Measurements from ENCODE around the gene QARS1. TPM values are rescaled to one million over a fixed set of nuclear protein-coding genes. Genes with fewer than 3 reads are reported as not detected.
A peak's percentile ranks its signal among the peaks of the same experiment; 100 is the strongest.

The QARS1 gene
- polyA plus RNA-seq, 1 donor, result 291 TPM

DNA sequence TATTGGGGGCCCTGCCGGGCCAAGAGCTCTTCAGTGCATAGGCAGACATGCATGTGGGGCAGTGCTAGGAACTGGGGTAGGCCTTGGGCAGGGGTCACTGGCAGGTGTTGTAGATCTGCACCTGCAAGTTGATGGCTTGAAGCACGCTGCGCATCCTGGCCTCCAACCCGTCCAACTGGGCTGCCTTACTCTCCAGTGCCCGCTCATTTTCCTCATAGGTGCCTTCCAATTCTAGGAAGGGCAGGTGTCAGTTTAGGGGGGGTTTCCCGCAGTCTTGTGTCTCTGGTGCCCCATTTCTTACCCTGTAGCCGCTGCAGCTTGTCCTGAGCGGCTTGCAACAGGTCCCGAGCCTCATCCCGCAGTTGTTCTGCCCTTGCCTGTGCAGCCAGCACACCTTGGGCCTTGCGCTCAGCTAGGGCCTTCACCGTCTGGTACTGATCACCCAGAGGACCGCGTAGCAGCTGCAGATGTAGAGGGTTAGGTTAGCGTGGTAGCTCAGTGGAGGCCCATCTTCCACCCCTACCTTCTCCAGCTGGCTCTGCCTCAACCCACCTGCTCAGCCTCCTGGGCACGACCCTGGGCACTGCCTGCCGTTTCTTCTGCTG lies 16.7 kb upstream of the QARS1 start:
- H3K4me3 ChIP-seq (ENCODE audit: low read length), result peak overlapping the region; percentile 82
- no peaks in the 10 kb centered on the region for H3K9me3 ChIP-seq (ENCODE audit: control insufficient read depth, low read depth, low read length)
- no peaks in the 10 kb centered on the region for H3K27me3 ChIP-seq (ENCODE audit: control insufficient read depth, insufficient read depth, low read length)
- H3K4me1 ChIP-seq (ENCODE audit: control insufficient read depth, insufficient read depth, low read length), result peaks cover 11% of the 10 kb centered on the region
- H3K27ac ChIP-seq (ENCODE audit: low read length), result peak overlapping the region; percentile 62
- WGBS (ENCODE audit: insufficient coverage, low lambda C conversion rate), result no CpG with 5 or more reads among the region's 17 CpGs
- H3K36me3 ChIP-seq (ENCODE audit: control insufficient read depth, insufficient read depth, low read length), result peaks cover 72% of the 10 kb centered on the region
- DNase-seq, result no peak

DNA sequence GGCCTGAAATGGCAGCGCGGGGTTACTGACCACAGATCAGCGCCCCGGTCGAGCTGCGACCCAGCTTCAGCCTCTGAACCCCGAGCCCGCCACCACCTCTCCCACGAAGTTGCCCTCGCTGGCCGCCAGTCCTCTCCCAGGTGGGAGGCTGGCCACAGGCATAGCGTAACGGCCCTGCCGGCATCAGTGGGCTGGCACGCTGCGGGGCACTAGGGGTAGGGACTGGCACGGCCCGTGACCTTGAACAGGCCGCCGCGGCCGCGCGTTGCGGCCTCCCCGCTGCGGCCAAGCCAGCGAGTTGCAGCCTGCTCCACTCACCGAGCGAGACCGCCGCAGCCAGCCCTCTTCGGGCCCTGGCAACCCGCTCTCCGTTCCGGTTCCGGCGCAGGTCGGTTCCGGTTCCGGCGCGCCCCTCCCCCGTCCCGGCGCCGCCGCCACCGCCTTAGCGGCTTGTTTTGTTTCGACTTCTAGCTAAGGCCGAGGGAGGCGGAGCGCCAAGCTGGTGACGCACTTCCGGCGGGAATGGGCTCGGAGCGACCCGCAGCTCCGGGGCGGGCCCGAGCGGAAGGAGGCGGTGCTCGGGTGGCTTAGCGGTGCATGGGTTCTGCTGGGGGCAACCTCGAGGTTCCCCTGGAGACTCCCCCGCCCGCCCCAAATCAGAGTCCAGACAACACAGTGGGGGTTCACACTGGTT lies 16.0 kb upstream of the QARS1 start, which contains the start of gene USP19:
USP19 (minus strand) TSS at position 386 of the 694 bp plus-strand sequence. CDS start 1,678 bp downstream, outside the sequence.
- peak within 1 kb of the TSS; percentile 82 for H3K4me3 ChIP-seq (ENCODE audit: low read length)
- H3K4me1 ChIP-seq (ENCODE audit: control insufficient read depth, insufficient read depth, low read length), result peaks cover 11% of the 10 kb centered on the region
- H3K27me3 ChIP-seq (ENCODE audit: control insufficient read depth, insufficient read depth, low read length), result no peaks in the 10 kb centered on the region
- peak within 1 kb of the TSS; percentile 62 for H3K27ac ChIP-seq (ENCODE audit: low read length)
- WGBS (ENCODE audit: insufficient coverage, low lambda C conversion rate), result no CpG with 5 or more reads among the region's 70 CpGs
- H3K9me3 ChIP-seq (ENCODE audit: control insufficient read depth, low read depth, low read length), result no peaks in the 10 kb centered on the region
- peaks cover 72% of the 10 kb centered on the region for H3K36me3 ChIP-seq (ENCODE audit: control insufficient read depth, insufficient read depth, low read length)
- peak; percentile 96 to 98 for DNase-seq

DNA sequence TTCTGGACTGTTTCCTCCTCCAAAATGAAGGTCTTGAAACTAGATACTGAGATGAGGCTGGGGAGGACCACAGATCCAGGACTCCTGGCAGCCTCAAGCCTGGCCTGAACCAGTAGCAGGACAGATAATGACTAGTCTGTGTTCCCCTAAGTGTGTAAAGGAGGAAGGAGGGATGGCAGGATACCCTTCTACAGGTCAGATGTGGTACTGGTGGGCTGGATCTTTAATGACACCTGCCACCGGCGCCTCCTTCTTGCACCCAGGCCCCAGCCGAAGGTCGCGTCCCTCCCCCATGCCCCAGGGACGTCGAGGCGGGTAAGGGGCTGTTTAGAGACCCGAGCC lies 15.5 kb upstream of the QARS1 start:
- H3K36me3 ChIP-seq (ENCODE audit: control insufficient read depth, insufficient read depth, low read length), result peaks cover 72% of the 10 kb centered on the region

DNA sequence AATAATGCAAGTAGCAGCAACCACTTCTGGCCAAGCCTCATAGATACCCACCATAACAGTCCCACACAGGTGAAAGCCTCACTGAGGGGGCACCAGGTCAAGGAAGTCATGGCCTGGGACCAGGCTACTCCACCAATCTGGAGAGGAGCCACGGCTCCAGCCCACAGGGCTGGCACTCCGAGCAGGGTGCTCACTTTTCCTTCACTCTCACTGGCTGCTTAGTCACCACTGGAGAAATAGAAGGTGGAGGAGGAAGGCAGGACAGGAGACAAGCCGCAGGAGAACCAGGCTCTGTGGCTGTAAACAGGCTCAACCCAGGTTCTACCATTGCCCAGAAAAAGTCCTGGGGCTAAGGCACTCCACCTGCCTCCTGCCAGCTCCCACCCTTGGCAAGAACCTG lies 14.9 kb upstream of the QARS1 start:
- H3K4me3 ChIP-seq (ENCODE audit: low read length), result peak overlapping the region; percentile 82
- no peaks in the 10 kb centered on the region for H3K27me3 ChIP-seq (ENCODE audit: control insufficient read depth, insufficient read depth, low read length)
- peaks cover 11% of the 10 kb centered on the region for H3K4me1 ChIP-seq (ENCODE audit: control insufficient read depth, insufficient read depth, low read length)
- WGBS (ENCODE audit: insufficient coverage, low lambda C conversion rate), result no CpG with 5 or more reads among the region's 3 CpGs
- H3K27ac ChIP-seq (ENCODE audit: low read length), result no peak overlapping the region
- peaks cover 72% of the 10 kb centered on the region for H3K36me3 ChIP-seq (ENCODE audit: control insufficient read depth, insufficient read depth, low read length)
- no peak for DNase-seq
- no peaks in the 10 kb centered on the region for H3K9me3 ChIP-seq (ENCODE audit: control insufficient read depth, low read depth, low read length)

More for the DNA sequence above, 15.5 kb upstream of the QARS1 start:
- Histone ChIP-seq H3K4me3 (ENCODE audit: low read length) (peak overlapping the region; percentile 82), H3K27ac (ENCODE audit: low read length) (peak overlapping the region; percentile 62), H3K9me3 (ENCODE audit: control insufficient read depth, low read depth, low read length) (no peaks in the 10 kb centered on the region), H3K4me1 (ENCODE audit: control insufficient read depth, insufficient read depth, low read length) (peaks cover 11% of the 10 kb centered on the region), H3K27me3 (ENCODE audit: control insufficient read depth, insufficient read depth, low read length) (no peaks in the 10 kb centered on the region)
- no CpG with 5 or more reads among the region's 9 CpGs for WGBS (ENCODE audit: insufficient coverage, low lambda C conversion rate)
- DNase-seq, result no peak

GRCh38 chr3:49119036-49119435 lies 14.5 kb upstream of the QARS1 start:
- no peaks in the 10 kb centered on the region for H3K27me3 ChIP-seq (ENCODE audit: control insufficient read depth, insufficient read depth, low read length)
- no peak overlapping the region for H3K27ac ChIP-seq (ENCODE audit: low read length)
- peaks cover 72% of the 10 kb centered on the region for H3K36me3 ChIP-seq (ENCODE audit: control insufficient read depth, insufficient read depth, low read length)
- H3K4me3 ChIP-seq (ENCODE audit: low read length), result no peak overlapping the region
- peaks cover 11% of the 10 kb centered on the region for H3K4me1 ChIP-seq (ENCODE audit: control insufficient read depth, insufficient read depth, low read length)
- no peaks in the 10 kb centered on the region for H3K9me3 ChIP-seq (ENCODE audit: control insufficient read depth, low read depth, low read length)
- no CpG with 5 or more reads among the region's 10 CpGs for WGBS (ENCODE audit: insufficient coverage, low lambda C conversion rate)
- no peak for DNase-seq

GRCh38 chr3:49112262-49112661 lies 7.7 kb upstream of the QARS1 start:
- Histone ChIP-seq H3K9me3 (ENCODE audit: control insufficient read depth, low read depth, low read length) (no peaks in the 10 kb centered on the region), H3K36me3 (ENCODE audit: control insufficient read depth, insufficient read depth, low read length) (peaks cover 97% of the 10 kb centered on the region), H3K27ac (ENCODE audit: low read length) (no peak overlapping the region), H3K4me1 (ENCODE audit: control insufficient read depth, insufficient read depth, low read length) (no peaks in the 10 kb centered on the region), H3K4me3 (ENCODE audit: low read length) (no peak overlapping the region), H3K27me3 (ENCODE audit: control insufficient read depth, insufficient read depth, low read length) (no peaks in the 10 kb centered on the region)
- no CpG with 5 or more reads among the region's 14 CpGs for WGBS (ENCODE audit: insufficient coverage, low lambda C conversion rate)
- no peak for DNase-seq

DNA sequence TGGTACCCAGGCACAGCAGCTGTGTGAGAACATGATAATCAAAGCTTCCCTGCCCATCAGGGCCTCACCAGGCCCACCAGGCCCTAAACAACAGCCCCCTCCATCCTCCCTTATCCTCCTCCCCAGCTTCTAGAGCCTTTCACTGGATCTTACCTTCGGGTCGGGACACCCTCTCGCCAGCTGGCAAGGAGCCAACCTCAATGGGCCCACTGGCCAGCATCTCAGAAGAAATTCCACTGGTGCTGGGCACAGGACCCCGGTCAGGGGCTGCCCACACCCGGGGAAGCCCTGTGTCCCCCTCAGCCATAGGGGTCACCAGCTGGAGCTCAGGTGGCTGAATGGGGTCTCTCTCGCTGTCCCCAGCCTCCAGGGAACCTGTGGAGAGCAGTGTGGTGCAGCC lies 6.8 kb upstream of the QARS1 start:
- WGBS (ENCODE audit: insufficient coverage, low lambda C conversion rate), result no CpG with 5 or more reads among the region's 6 CpGs
- no peak for DNase-seq
- Histone ChIP-seq H3K4me1 (ENCODE audit: control insufficient read depth, insufficient read depth, low read length) (no peaks in the 10 kb centered on the region), H3K4me3 (ENCODE audit: low read length) (no peak overlapping the region), H3K36me3 (ENCODE audit: control insufficient read depth, insufficient read depth, low read length) (peaks cover 88% of the 10 kb centered on the region), H3K9me3 (ENCODE audit: control insufficient read depth, low read depth, low read length) (no peaks in the 10 kb centered on the region), H3K27me3 (ENCODE audit: control insufficient read depth, insufficient read depth, low read length) (no peaks in the 10 kb centered on the region), H3K27ac (ENCODE audit: low read length) (no peak overlapping the region)

DNA sequence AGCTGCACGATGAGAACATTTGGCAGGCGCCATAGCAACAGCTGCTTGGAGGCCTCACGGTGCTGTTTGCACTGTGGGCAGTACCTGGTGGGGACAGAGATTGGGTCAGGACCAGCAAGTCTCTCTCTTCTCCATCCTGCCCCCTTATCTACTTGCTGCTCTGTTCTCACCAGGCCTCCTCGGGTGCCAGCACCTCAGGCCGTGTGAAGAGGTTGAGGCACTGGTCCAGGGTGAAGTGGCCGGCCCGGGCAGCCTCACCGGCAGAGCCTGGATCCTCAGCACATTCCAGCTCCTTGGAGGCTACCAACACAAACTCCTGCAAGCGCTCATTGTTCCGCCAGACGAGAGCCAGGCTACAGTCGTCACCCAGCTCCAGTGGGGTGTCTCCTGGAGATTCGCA lies 6.2 kb upstream of the QARS1 start:
- H3K27ac ChIP-seq (ENCODE audit: low read length), result no peak overlapping the region
- peaks cover 82% of the 10 kb centered on the region for H3K36me3 ChIP-seq (ENCODE audit: control insufficient read depth, insufficient read depth, low read length)

GRCh38 chr3:49108346-49108745 lies 3.8 kb upstream of the QARS1 start:
- Histone ChIP-seq H3K36me3 (ENCODE audit: control insufficient read depth, insufficient read depth, low read length) (peaks cover 58% of the 10 kb centered on the region), H3K27ac (ENCODE audit: low read length) (no peak overlapping the region)

More for the DNA sequence above, 6.2 kb upstream of the QARS1 start:
- no peaks in the 10 kb centered on the region for H3K4me1 ChIP-seq (ENCODE audit: control insufficient read depth, insufficient read depth, low read length)
- no CpG with 5 or more reads among the region's 13 CpGs for WGBS (ENCODE audit: insufficient coverage, low lambda C conversion rate)
- no peak overlapping the region for H3K4me3 ChIP-seq (ENCODE audit: low read length)
- no peak for DNase-seq
- H3K9me3 ChIP-seq (ENCODE audit: control insufficient read depth, low read depth, low read length), result no peaks in the 10 kb centered on the region
- no peaks in the 10 kb centered on the region for H3K27me3 ChIP-seq (ENCODE audit: control insufficient read depth, insufficient read depth, low read length)

GRCh38 chr3:49104052-49104426 lies 518 bp downstream of the QARS1 start:
- H3K4me1 ChIP-seq (ENCODE audit: control insufficient read depth, insufficient read depth, low read length), result peaks cover 6% of the 10 kb centered on the region
- peak overlapping the region; percentile 30 for H3K27ac ChIP-seq (ENCODE audit: low read length)
- H3K27me3 ChIP-seq (ENCODE audit: control insufficient read depth, insufficient read depth, low read length), result no peaks in the 10 kb centered on the region
- no CpG with 5 or more reads among the region's 8 CpGs for WGBS (ENCODE audit: insufficient coverage, low lambda C conversion rate)
- no peaks in the 10 kb centered on the region for H3K9me3 ChIP-seq (ENCODE audit: control insufficient read depth, low read depth, low read length)
- H3K4me3 ChIP-seq (ENCODE audit: low read length), result peak overlapping the region; percentile 78
- no peak for DNase-seq
- peaks cover 56% of the 10 kb centered on the region for H3K36me3 ChIP-seq (ENCODE audit: control insufficient read depth, insufficient read depth, low read length)

More at GRCh38 chr3:49108346-49108745, 3.8 kb upstream of the QARS1 start:
- Histone ChIP-seq H3K4me3 (ENCODE audit: low read length) (no peak overlapping the region), H3K27me3 (ENCODE audit: control insufficient read depth, insufficient read depth, low read length) (no peaks in the 10 kb centered on the region), H3K4me1 (ENCODE audit: control insufficient read depth, insufficient read depth, low read length) (peaks cover 6% of the 10 kb centered on the region), H3K9me3 (ENCODE audit: control insufficient read depth, low read depth, low read length) (no peaks in the 10 kb centered on the region)
- WGBS (ENCODE audit: insufficient coverage, low lambda C conversion rate), result no CpG with 5 or more reads among the region's 14 CpGs
- no peak for DNase-seq

Measured in large intestine (tissue), 3 donors.